GM21529 (cell line): ENCODE results near the gene ATG9B.
"Not testable (repeated sequence)": the region's sequence is repeated elsewhere in the genome, so short reads cannot be mapped to it uniquely, and the experiment has no call there.

ENCODE experiments used
- ATAC-seq: cut with Tn5 transposase; IDR thresholded peaks from one replicate; pipeline ENCODE4 v1.9.1; 2021; ENCODE audit not compliant: unreplicated experiment

ATG9B gene

DNA sequence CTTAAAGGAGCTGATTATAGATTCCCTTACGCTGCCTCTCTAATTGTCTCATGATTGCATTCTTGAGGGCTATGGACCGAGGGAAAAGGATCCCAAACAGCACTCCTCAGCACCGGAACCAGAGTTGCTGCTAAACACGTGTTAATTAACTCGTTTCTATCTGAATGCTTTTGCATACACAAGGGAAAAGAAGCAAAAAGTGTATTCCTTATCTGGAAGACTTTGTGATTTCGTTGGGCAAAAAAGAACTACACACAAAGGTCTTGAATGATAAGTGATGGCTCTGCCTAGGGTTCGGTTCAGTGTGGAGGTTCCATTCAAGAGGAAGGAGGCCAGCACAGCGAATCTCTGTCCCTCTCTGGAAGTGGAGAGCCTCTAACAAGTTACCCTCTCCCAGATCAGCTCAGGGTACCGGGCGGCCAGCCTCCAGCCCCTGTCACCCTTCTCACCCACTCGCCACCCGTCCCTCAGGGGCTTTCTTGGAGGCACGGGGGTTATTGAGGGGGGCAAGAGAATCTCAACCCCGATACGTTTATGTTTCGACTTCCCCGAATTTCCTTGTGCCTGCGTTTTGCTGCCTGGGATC, 34.6 kb upstream of the ATG9B start:
- ATAC-seq = no peak

DNA sequence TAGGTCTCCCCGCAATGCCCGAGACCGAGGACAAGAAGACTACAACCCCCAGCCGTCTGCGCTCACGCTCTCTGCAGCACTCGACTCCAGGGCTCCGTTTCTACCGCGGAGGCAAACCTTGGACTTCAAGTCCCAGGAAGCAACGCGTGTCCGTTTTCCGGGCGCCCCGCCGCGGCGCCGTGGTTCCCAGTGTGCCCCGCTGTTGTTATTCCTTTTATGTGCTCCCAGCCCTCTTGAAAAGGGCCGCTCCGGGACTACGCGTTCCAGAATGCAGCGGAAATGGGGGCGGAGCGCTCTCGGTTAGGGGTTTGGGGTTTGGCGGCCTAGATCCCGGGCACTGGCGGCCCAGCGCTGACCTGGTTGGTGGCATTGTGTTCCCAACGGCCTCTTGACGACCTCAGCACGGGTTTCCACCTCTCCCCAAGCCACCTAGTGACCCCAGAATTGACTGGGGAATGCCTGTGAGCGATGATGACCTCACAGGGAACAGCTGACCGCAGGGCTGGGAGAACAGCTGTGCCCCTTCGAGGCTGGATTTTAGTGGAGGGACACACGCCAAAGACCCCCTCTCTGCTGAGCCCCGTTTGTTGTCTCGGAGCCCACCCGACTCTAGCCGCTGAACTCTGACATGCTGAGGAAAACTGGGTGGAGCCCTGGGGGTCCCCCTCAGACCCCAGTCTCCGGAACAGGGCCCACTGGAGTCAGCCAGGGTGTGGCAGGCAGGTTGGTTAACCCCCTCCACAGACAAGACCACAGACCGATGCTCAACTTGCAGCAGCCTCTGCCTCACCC, 33.9 kb upstream of the ATG9B start:
- ATAC-seq = peak; percentile 86

- peak; percentile 10 for ATAC-seq
Observed at GRCh38 chr7:151057506-151057988, 33.3 kb upstream of the ATG9B start, which contains the start of gene CDK5. Gene CDK5 (minus strand): TSS chr7:151057897. CDS start chr7:151057848, 49 bp downstream.

GRCh38 chr7:151056666-151057505, 32.6 kb upstream of the ATG9B start:
- no peak for ATAC-seq

- no peak for ATAC-seq
Observed at GRCh38 chr7:151056283-151056665, 32.0 kb upstream of the ATG9B start.

DNA sequence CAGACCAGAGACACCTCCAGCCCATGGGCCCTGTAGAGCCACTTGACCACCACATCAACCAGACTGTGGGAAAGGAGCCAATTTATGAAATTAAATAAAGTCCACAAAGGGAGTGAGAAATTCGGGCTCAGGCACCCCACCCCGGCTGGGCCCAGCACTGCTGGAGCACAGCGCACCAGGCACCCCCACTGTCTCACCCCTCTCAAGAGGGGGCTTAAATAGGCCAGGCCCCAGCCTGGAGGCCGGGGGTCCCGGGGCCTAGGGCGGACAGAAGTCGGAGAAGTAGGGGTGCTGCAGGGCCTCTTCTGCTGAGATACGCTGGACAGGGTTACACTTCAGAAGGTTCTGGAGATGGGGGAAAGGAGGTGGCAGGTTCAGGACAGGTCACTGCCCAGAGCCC, 29.5 kb upstream of the ATG9B start:
- no peak for ATAC-seq

GRCh38 chr7:151053096-151053495, 28.8 kb upstream of the ATG9B start:
- no peak for ATAC-seq

DNA sequence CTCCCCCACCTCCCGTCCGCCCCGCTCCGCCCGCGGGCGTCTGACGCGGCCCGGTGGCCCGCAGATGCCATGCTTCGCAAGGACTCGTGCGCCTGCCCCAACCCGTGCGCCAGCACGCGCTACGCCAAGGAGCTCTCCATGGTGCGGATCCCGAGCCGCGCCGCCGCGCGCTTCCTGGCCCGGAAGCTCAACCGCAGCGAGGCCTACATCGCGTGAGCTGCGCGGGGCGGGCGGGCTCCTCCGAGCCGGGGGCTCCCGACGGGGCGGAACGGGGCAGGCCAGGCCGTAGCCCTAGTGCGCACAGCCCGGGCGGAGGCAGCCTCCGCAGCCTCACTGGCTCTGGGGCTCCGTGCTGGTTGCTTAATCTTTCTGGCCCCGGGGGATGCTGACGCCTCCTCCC, 26.8 kb upstream of the ATG9B start:
- no peak for ATAC-seq

DNA sequence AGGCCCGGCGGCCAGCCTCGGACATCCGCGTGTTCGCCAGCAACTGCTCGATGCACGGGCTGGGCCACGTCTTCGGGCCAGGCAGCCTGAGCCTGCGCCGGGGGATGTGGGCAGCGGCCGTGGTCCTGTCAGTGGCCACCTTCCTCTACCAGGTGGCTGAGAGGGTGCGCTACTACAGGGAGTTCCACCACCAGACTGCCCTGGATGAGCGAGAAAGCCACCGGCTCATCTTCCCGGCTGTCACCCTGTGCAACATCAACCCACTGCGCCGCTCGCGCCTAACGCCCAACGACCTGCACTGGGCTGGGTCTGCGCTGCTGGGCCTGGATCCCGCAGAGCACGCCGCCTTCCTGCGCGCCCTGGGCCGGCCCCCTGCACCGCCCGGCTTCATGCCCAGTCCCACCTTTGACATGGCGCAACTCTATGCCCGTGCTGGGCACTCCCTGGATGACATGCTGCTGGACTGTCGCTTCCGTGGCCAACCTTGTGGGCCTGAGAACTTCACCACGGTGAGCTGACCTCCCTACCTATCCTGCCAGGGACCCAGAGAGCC, 24.7 kb upstream of the ATG9B start:
- ATAC-seq = no peak

GRCh38 chr7:151047976-151048815, 23.9 kb upstream of the ATG9B start, which contains the start of gene ASIC3:
Gene ASIC3 (plus strand): TSS chr7:151048531. CDS start chr7:151048886, 355 bp downstream.
- ATAC-seq = no peak

GRCh38 chr7:151046603-151047573, 22.6 kb upstream of the ATG9B start:
- no peak for ATAC-seq

DNA sequence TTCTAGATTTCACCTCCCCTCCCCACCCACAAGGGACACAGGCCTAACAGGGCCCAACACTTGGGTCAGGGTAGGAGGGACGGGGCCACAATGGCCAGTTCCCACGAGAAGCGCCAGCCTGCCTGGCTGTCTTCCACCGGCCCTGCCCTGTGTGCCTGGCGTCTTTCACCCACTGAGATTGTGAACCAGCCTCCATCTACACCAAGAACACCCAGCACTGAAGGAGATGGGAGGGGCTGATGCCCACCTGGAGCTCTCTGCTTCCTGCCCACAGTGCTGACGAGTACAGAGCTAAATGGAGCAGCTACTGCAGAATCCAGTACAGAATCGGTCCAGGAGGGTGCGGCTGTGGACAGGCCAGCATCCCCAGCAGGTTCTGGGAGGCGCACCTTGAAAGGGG, 21.7 kb upstream of the ATG9B start:
- no peak for ATAC-seq

GRCh38 chr7:151045262-151045661, 21.0 kb upstream of the ATG9B start:
- ATAC-seq = no peak

DNA sequence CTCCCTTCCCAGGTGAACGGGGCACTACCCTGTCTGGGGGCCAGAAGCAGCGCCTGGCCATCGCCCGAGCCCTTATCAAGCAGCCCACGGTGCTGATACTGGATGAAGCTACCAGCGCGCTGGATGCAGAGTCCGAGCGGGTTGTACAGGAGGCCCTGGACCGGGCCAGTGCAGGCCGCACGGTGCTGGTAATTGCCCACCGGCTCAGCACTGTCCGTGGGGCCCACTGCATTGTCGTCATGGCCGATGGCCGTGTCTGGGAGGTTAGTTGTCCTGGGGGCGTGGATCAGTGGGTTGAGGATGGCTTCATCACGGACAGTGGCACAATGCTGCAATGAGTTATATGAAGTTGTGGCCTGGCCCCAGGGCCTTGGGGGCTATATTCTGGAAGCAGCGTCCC, 19.7 kb upstream of the ATG9B start:
- no peak for ATAC-seq

DNA sequence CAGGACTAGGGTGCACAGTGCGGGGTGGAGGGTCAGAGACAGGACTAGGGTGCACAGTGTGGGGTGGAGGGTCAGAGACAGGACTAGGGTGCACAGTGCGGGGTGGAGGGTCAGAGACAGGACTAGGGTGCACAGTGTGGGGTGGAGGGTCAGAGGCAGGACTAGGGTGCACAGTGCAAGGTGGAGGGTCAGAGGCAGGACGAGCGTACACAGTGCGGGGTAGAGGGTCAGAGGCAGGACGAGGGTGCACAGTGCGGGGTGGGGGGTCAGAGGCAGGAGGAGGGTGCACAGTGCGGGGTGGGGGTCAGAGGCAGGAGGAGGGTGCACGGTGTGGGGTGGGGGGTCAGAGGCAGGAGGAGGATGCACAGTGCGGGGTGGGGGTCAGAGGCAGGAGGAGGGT, 19.2 kb upstream of the ATG9B start:
- not testable (repeated sequence) for ATAC-seq

GRCh38 chr7:151040616-151041375, 16.5 kb upstream of the ATG9B start:
- no peak for ATAC-seq

GRCh38 chr7:151039850-151040548, 15.7 kb upstream of the ATG9B start:
- no peak for ATAC-seq
